HG03378 (cell line): ENCODE measurements around the gene ATXN1.
"Not testable (repeated sequence)": the region's sequence is repeated elsewhere in the genome, so short reads cannot be mapped to it uniquely, and the experiment has no call there.

Experiments used
- ATAC-seq: cut with Tn5 transposase; IDR thresholded peaks from one replicate; pipeline ENCODE4 v1.9.1; 2021; ENCODE audit warnings: mild to moderate bottlenecking, moderate library complexity; ENCODE audit not compliant: unreplicated experiment

The ATXN1 gene

GRCh38 chr6:16548121-16548520, 213.1 kb downstream of the ATXN1 start:
- ATAC-seq, result no peak

- no peak for ATAC-seq
Observed at GRCh38 chr6:16547587-16547986, 213.7 kb downstream of the ATXN1 start.

- ATAC-seq, result no peak
Observed at GRCh38 chr6:16546861-16547260, 214.4 kb downstream of the ATXN1 start.

- ATAC-seq, result no peak
Observed at GRCh38 chr6:16545382-16545781, 215.9 kb downstream of the ATXN1 start.

GRCh38 chr6:16544521-16544920, 216.7 kb downstream of the ATXN1 start:
- no peak for ATAC-seq

- ATAC-seq, result no peak
Observed at GRCh38 chr6:16544006-16544405, 217.3 kb downstream of the ATXN1 start.

- no peak for ATAC-seq
Observed at GRCh38 chr6:16543521-16543920, 217.7 kb downstream of the ATXN1 start.

GRCh38 chr6:16542070-16542469, 219.2 kb downstream of the ATXN1 start:
- no peak for ATAC-seq

GRCh38 chr6:16540804-16541752, 220.2 kb downstream of the ATXN1 start:
- no peak for ATAC-seq

GRCh38 chr6:16540383-16540782, 220.9 kb downstream of the ATXN1 start:
- ATAC-seq, result not testable (repeated sequence)

- no peak for ATAC-seq
Observed at GRCh38 chr6:16539086-16539931, 222.0 kb downstream of the ATXN1 start.

- no peak for ATAC-seq
Observed at GRCh38 chr6:16535564-16535963, 225.7 kb downstream of the ATXN1 start.

- no peak for ATAC-seq
Observed at GRCh38 chr6:16533721-16534136, 227.5 kb downstream of the ATXN1 start.

GRCh38 chr6:16533210-16533609, 228.1 kb downstream of the ATXN1 start:
- no peak for ATAC-seq

GRCh38 chr6:16527691-16528090, 233.6 kb downstream of the ATXN1 start:
- no peak for ATAC-seq

GRCh38 chr6:16524380-16524707, 236.9 kb downstream of the ATXN1 start:
- no peak for ATAC-seq

GRCh38 chr6:16523606-16524379, 237.5 kb downstream of the ATXN1 start:
- ATAC-seq, result no peak

- ATAC-seq, result no peak
Observed at GRCh38 chr6:16522937-16523336, 238.3 kb downstream of the ATXN1 start.

GRCh38 chr6:16521528-16521927, 239.7 kb downstream of the ATXN1 start:
- ATAC-seq, result no peak

- no peak for ATAC-seq
Observed at GRCh38 chr6:16519265-16520242, 241.7 kb downstream of the ATXN1 start.
